Tibial nerve (tissue), 4 donors: ENCODE results near the gene PLCB4. TPM values are rescaled to one million over a fixed set of nuclear protein-coding genes. Genes with fewer than 3 reads are reported as not detected.

Source experiments
- DNase-seq, 2 donors: peaks; one replicate each; pipeline ENCODE4 v3.0.0-alpha.2; 2019; ENCODE audit warnings: low spot score in 2 of 2
- H3K27ac ChIP-seq, 4 donors: fragments of 200-600 bp; sonication (generic) in 3 of 4; one replicate each; pipeline ENCODE4 v1.5.1; 2017 to 2019; ENCODE audit warnings: mild to moderate bottlenecking in 1 of 4
- H3K27me3 ChIP-seq, 2 donors: fragments of 200-600 bp; sonication (generic) in 1 of 2; one replicate each; pipeline versions ENCODE4 v1.5.1 to v1.6.0; 2017 to 2019
- H3K36me3 ChIP-seq, 3 donors: fragments of 200-600 bp; sonication (generic); one replicate each; pipeline ENCODE4 v1.5.1; 2018 to 2019
- H3K4me1 ChIP-seq, 4 donors: fragments of 200-600 bp; sonication (generic) in 3 of 4; one replicate each; pipeline ENCODE4 v1.5.1; 2017 to 2019
- H3K4me3 ChIP-seq, 4 donors: fragments of 200-600 bp; sonication (generic) in 3 of 4; one replicate each; pipeline ENCODE4 v1.5.1; 2017 to 2019; ENCODE audit warnings: mild to moderate bottlenecking in 1 of 4, moderate library complexity in 1 of 4
- H3K9me3 ChIP-seq, 4 donors: fragments of 200-600 bp; sonication (generic) in 3 of 4; one replicate each; pipeline ENCODE4 v1.5.1; 2017 to 2019
- CTCF ChIP-seq, 5 experiments: fragments of 200-600 bp in 3 of 5; fragments of 450-650 bp in 2 of 5; sonication (generic) in 3 of 5; IDR thresholded peaks; one replicate each; pipeline ENCODE4 v1.5.1; 2016 to 2019; ENCODE audit warnings: antibody characterized with exemption in 5 of 5, mild to moderate bottlenecking in 3 of 5, moderate library complexity in 2 of 5
- EP300 ChIP-seq, 2 donors: sonication (generic); formaldehyde crosslinking; IDR thresholded peaks; one replicate each; pipeline ENCODE4 v1.6.1; 2017; ENCODE audit warnings: antibody characterized with exemption in 2 of 2, mild to moderate bottlenecking in 1 of 2
- POLR2A ChIP-seq, 2 donors: fragments of 450-650 bp; IDR thresholded peaks; one replicate each; pipeline ENCODE4 v1.6.1; 2017; ENCODE audit warnings: antibody characterized with exemption in 2 of 2, mild to moderate bottlenecking in 2 of 2, moderate library complexity in 2 of 2
- WGBS, 2 donors: methylation state at CpG; one replicate each; pipeline ENCODE4 v1.1.5; 2018; 5-methylcytosine and 5-hydroxymethylcytosine counted together
- total RNA-seq, 4 donors: library from RNA; depleted of rRNA; stranded (reverse); fragments of >200 nt; gene quantifications; one replicate each; pipeline ENCODE4 v1.1.0, GENCODE V29; 2016

The PLCB4 gene
- total RNA-seq, 4 donors from 2014 or later: 35.7 to 52.9 (median 40.1) TPM

- WGBS, 2 donors: 81% methylated on average over 4 of the region's 4 CpGs
- H3K4me1 ChIP-seq: peaks cover 0 to 10% (median 0%) of the 10 kb centered on the region in 4 donors
- no peak overlapping the region for H3K4me3 ChIP-seq
- DNase-seq: no peak
- no peak overlapping the region for H3K27ac ChIP-seq
- no peaks in the 10 kb centered on the region for H3K27me3 ChIP-seq
- TF ChIP-seq POLR2A (IDR thresholded peaks at IDR 0.05): no peak
- no peak for TF ChIP-seq EP300 (IDR thresholded peaks at IDR 0.05)
- TF ChIP-seq CTCF (IDR thresholded peaks at IDR 0.05): no peak
- no peaks in the 10 kb centered on the region for H3K36me3 ChIP-seq
- no peaks in the 10 kb centered on the region for H3K9me3 ChIP-seq
These were observed 254.7 kb downstream of the PLCB4 start for GRCh38 chr20:9323622-9324021.

- H3K27me3 ChIP-seq: no peaks in the 10 kb centered on the region
- no peak for DNase-seq
- TF ChIP-seq EP300 (IDR thresholded peaks at IDR 0.05) (no peak), POLR2A (IDR thresholded peaks at IDR 0.05) (no peak), CTCF (IDR thresholded peaks at IDR 0.05) (no peak)
- no peaks in the 10 kb centered on the region for H3K9me3 ChIP-seq
- no peaks in the 10 kb centered on the region for H3K36me3 ChIP-seq
- no peak overlapping the region for H3K4me3 ChIP-seq
- no peak overlapping the region for H3K27ac ChIP-seq
- peaks cover 0 to 11% (median 0%) of the 10 kb centered on the region in 4 donors for H3K4me1 ChIP-seq
- 80 to 83% methylated on average over 4 of the region's 4 CpGs for WGBS, 2 donors
These were observed 260.6 kb downstream of the PLCB4 start for GRCh38 chr20:9329355-9330101.

GRCh38 chr20:9330151-9330550, 261.3 kb downstream of the PLCB4 start:
- Histone ChIP-seq H3K4me3 (no peak overlapping the region), H3K36me3 (no peaks in the 10 kb centered on the region), H3K27ac (no peak overlapping the region), H3K27me3 (no peaks in the 10 kb centered on the region), H3K9me3 (no peaks in the 10 kb centered on the region), H3K4me1 (peaks cover 0 to 11% (median 0%) of the 10 kb centered on the region in 4 donors)
- WGBS, 2 donors: 92 to 98% methylated on average over 4 of the region's 4 CpGs
- no peak for DNase-seq
- TF ChIP-seq CTCF (IDR thresholded peaks at IDR 0.05) (no peak), POLR2A (IDR thresholded peaks at IDR 0.05) (no peak), EP300 (IDR thresholded peaks at IDR 0.05) (no peak)

- H3K9me3 ChIP-seq: no peaks in the 10 kb centered on the region
- peaks cover 0 to 11% (median 0%) of the 10 kb centered on the region in 4 donors for H3K4me1 ChIP-seq
- 92 to 98% methylated on average over 2 of the region's 2 CpGs for WGBS, 2 donors
- no peak for DNase-seq
- no peak overlapping the region for H3K27ac ChIP-seq
- no peaks in the 10 kb centered on the region for H3K27me3 ChIP-seq
- TF ChIP-seq CTCF (IDR thresholded peaks at IDR 0.05): no peak
- no peak for TF ChIP-seq EP300 (IDR thresholded peaks at IDR 0.05)
- TF ChIP-seq POLR2A (IDR thresholded peaks at IDR 0.05): no peak
- no peaks in the 10 kb centered on the region for H3K36me3 ChIP-seq
- H3K4me3 ChIP-seq: no peak overlapping the region
These were observed 263.0 kb downstream of the PLCB4 start for GRCh38 chr20:9331707-9332435.
